G401 (cell line): ENCODE data around the gene PPP1R13B. TPM values are rescaled to one million over a fixed set of nuclear protein-coding genes. Genes with fewer than 3 reads are reported as not detected.

Experiments used
- DNase-seq: peaks from one replicate; pipeline ENCODE4 v3.0.0-alpha.2; 2015; ENCODE audit warnings: low spot score
- in situ Hi-C: cut with HindIII; loops from 2 replicates; pipeline ENCODE4 v1.10.0; 2016; ENCODE audit warnings: low sequenced_read_pairs, mixed read lengths
- total RNA-seq: library from RNA; depleted of rRNA; stranded (reverse); fragments of >200 nt; shearing (Covaris generic); gene quantifications from 2 replicates; pipeline ENCODE4 v1.2.3, GENCODE V29; 2014; rRNA removed

PPP1R13B gene
- total RNA-seq, 1 experiment from 2014 or later, result 12.8 TPM

GRCh38 chr14:103685276-103686211, 161.8 kb downstream of the PPP1R13B start:
- in situ Hi-C loops, result no loop called here

GRCh38 chr14:103684871-103685270, 162.5 kb downstream of the PPP1R13B start:
- in situ Hi-C loops, result no loop called here

More at GRCh38 chr14:103685276-103686211, 161.8 kb downstream of the PPP1R13B start:
- DNase-seq, result peak; percentile 70

GRCh38 chr14:103684471-103684870, 162.9 kb downstream of the PPP1R13B start:
- in situ Hi-C loops, result no loop called here
- DNase-seq, result no peak

More at GRCh38 chr14:103684871-103685270, 162.5 kb downstream of the PPP1R13B start:
- peak; percentile 63 for DNase-seq

Other genes with a start within 250 kb of the PPP1R13B start
- 87.3 and 184 TPM in 2 replicates for gene KLC1, start 218.4 kb downstream of the PPP1R13B start, total RNA-seq
- gene XRCC3, start 132.1 kb downstream of the PPP1R13B start, total RNA-seq, result 52.7 and 53.0 TPM in 2 replicates
- 18.1 and 23.4 TPM in 2 replicates for gene ZFYVE21, start 131.8 kb downstream of the PPP1R13B start, total RNA-seq
- gene TDRD9, start 80.9 kb upstream of the PPP1R13B start, total RNA-seq, result not detected in 2 replicates
- not detected in 2 replicates for gene RD3L, start 95.0 kb upstream of the PPP1R13B start, total RNA-seq
- not detected in 2 replicates for gene ASPG, start 238.1 kb upstream of the PPP1R13B start, total RNA-seq